Small intestine (tissue), 7 donors: Measurements from ENCODE around the gene CLN6. TPM values are rescaled to one million over a fixed set of nuclear protein-coding genes. Genes with fewer than 3 reads are reported as not detected.
"Not testable (repeated sequence)": the region's sequence is repeated elsewhere in the genome, so short reads cannot be mapped to it uniquely, and the experiment has no call there.

ENCODE experiments used
- DNase-seq, 2 donors: peaks; one replicate each; pipeline versions ENCODE4 v3.0.0 to v3.0.0-alpha.2; 2013
- FAIRE-seq: peaks from 2 replicates; lab custom pipeline; 2012; peaks lifted over from hg19 to GRCh38; lab: Jason Lieb, UNC
- H3K27ac ChIP-seq, 3 donors: one replicate each; pipeline ENCODE4 v1.5.1; 2013; ENCODE audit warnings: low read length in 2 of 3, mild to moderate bottlenecking in 2 of 3, control low read depth in 1 of 3, inconsistent platforms in 1 of 3, low read depth in 1 of 3, moderate library complexity in 1 of 3
- H3K27me3 ChIP-seq, 3 donors: one replicate each; pipeline ENCODE4 v1.6.1; 2013; ENCODE audit warnings: low read length in 3 of 3, inconsistent platforms in 1 of 3; ENCODE audit not compliant: control insufficient read depth in 3 of 3, insufficient read depth in 3 of 3
- H3K36me3 ChIP-seq, 3 donors: one replicate each; pipeline ENCODE4 v1.6.1; 2013; ENCODE audit warnings: low read length in 3 of 3, inconsistent platforms in 1 of 3, low read depth in 1 of 3, mild to moderate bottlenecking in 1 of 3, moderate library complexity in 1 of 3; ENCODE audit not compliant: control insufficient read depth in 3 of 3, insufficient read depth in 2 of 3
- H3K4me1 ChIP-seq, 3 donors: one replicate each; pipeline ENCODE4 v1.6.1; 2013; ENCODE audit warnings: low read length in 2 of 3, inconsistent platforms in 1 of 3, low read depth in 1 of 3, mild to moderate bottlenecking in 1 of 3, moderate library complexity in 1 of 3; ENCODE audit not compliant: control insufficient read depth in 3 of 3, insufficient read depth in 2 of 3
- H3K4me3 ChIP-seq, 3 donors: one replicate each; pipeline ENCODE4 v1.5.1; 2013; ENCODE audit warnings: low read length in 3 of 3, control low read depth in 1 of 3, inconsistent platforms in 1 of 3, low read depth in 1 of 3, mild to moderate bottlenecking in 1 of 3, moderate library complexity in 1 of 3
- H3K9me3 ChIP-seq, 2 donors: one replicate each; pipeline ENCODE4 v1.6.1; 2013; ENCODE audit warnings: low read depth in 1 of 2, low read length in 1 of 2; ENCODE audit not compliant: control insufficient read depth in 2 of 2, insufficient read depth in 1 of 2
- WGBS, 3 donors: extraction: QIAGEN DNeasy Blood & Tissue Kit; methylation state at CpG; one replicate each; pipeline ENCODE4 v1.1.7; 2013; 5-methylcytosine and 5-hydroxymethylcytosine counted together
- polyA plus RNA-seq, 4 donors: library from polyadenylated mRNA; stranded (reverse) in 3 of 4; unstranded in 1 of 4; fragments of 200-250 nt in 3 of 4; fragments of 120-200 nt in 1 of 4; gene quantifications; one replicate each; pipeline versions ENCODE4 v1.2.1 to v1.2.3, GENCODE V29; 2013
- donor health status: healthy with polysubstance abuse.
- donor health status: control.
- donor health status: control.
- donor health status: Bipolar disorder and iron deficiency.
- donor health status: healthy.

CLN6 gene
- polyA plus RNA-seq, 4 donors: 5.8 to 62.4 (median 25.7) TPM

- Histone ChIP-seq H3K4me3 (no peak overlapping the region), H3K9me3 (no peaks in the 10 kb centered on the region), H3K36me3 (peaks cover 3 to 23% (median 21%) of the 10 kb centered on the region in 3 donors), H3K27me3 (no peaks in the 10 kb centered on the region), H3K27ac (no peak overlapping the region), H3K4me1 (no peaks in the 10 kb centered on the region)
- FAIRE-seq (no peak), DNase-seq (no peak)
Observed at GRCh38 chr15:68177742-68178141, 51.8 kb downstream of the CLN6 start.

DNA sequence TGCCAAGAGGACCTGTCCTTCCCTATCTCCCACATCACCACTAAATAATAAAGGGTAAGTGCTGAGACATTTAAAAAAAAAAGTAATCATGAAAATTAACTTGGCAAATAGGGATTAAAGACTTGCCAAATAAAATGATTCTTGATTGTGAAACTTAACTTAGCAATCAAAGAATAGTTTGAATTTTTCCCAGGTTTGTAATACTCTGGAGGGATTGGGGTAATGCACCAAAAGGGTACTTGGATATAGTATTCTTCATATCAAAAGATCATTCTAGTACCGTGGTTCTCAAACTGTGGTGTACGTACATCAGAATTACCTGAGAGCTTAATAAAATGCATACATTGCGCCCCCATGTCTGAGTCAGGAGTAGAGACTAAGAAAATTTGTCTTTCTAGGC is 52.9 kb downstream of the CLN6 start:
- DNase-seq (no peak), FAIRE-seq (no peak)
- Histone ChIP-seq H3K9me3 (no peaks in the 10 kb centered on the region), H3K4me1 (no peaks in the 10 kb centered on the region), H3K4me3 (no peak overlapping the region), H3K27ac (no peak overlapping the region), H3K36me3 (peaks cover 3 to 19% (median 17%) of the 10 kb centered on the region in 3 donors), H3K27me3 (no peaks in the 10 kb centered on the region)
- WGBS, 3 donors: 96 to 97% (median 97%) methylated on average over 3 of the region's 3 CpGs

DNA sequence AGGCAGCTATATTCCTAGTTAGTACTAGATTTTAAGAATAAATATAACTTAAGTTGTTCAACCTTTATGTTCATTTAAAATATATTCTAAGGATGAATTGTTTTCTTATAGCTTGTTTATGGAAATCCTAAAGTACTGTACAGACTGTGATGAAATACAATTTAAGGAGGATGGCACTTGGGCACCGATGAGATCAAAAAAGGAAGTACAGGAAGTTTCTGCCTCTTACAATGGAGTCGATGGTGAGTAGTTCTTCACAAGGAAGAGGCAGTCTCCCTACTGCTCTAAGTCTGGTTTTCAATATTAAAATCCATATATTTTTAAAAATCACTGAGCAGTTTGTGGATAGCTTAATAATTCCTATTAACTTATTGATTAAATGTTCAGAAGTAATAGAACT is 54.0 kb downstream of the CLN6 start:
- H3K27me3 ChIP-seq: no peaks in the 10 kb centered on the region
- H3K9me3 ChIP-seq: no peaks in the 10 kb centered on the region
- no peak overlapping the region for H3K4me3 ChIP-seq
- H3K36me3 ChIP-seq: peaks cover 3 to 16% (median 13%) of the 10 kb centered on the region in 3 donors
- no peak for FAIRE-seq
- 63 to 85% (median 70%) methylated on average over 2 of the region's 2 CpGs for WGBS, 3 donors
- no peaks in the 10 kb centered on the region for H3K4me1 ChIP-seq
- H3K27ac ChIP-seq: no peak overlapping the region
- no peak for DNase-seq

DNA sequence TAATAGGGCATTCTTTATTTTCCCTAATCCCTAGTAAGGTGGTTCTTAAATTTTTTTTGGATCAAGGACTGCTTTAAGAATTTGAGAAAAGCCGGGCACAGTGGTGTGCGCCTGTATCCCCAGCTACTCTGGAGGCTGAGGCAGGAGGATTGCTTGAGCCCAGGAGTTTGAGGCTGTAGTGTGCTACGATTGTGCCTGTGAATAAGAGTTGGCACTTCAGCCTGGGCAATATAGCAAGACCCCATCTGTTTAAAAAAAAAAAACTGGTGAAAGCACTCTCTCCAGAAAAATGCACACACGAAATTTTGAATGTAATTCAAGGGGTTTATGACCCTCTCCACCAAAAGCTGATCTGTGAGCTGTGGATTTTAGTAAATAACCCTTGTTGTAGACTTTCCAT is 56.4 kb downstream of the CLN6 start:
- Histone ChIP-seq H3K27ac (no peak overlapping the region), H3K9me3 (no peaks in the 10 kb centered on the region), H3K27me3 (no peaks in the 10 kb centered on the region), H3K36me3 (peaks cover 5 to 15% (median 13%) of the 10 kb centered on the region in 3 donors), H3K4me3 (no peak overlapping the region), H3K4me1 (peaks cover 0 to 3% (median 0%) of the 10 kb centered on the region in 3 donors)
- DNase-seq (no peak), FAIRE-seq (no peak)
- WGBS, 3 donors: 96 to 100% (median 98%) methylated on average over 4 of the region's 4 CpGs

- not testable (repeated sequence) for FAIRE-seq
- 73 to 87% (median 77%) methylated on average over 2 of the region's 2 CpGs for WGBS, 3 donors
Observed at GRCh38 chr15:68172037-68172436, 57.5 kb downstream of the CLN6 start.

GRCh38 chr15:68166847-68167246 is 62.7 kb downstream of the CLN6 start:
- peaks cover 0 to under 1% of the 10 kb centered on the region in 2 donors for H3K9me3 ChIP-seq
- peak in 1 of 2 donors; percentile 12 for DNase-seq
- H3K4me1 ChIP-seq: peaks cover 0 to 3% (median 0%) of the 10 kb centered on the region in 3 donors
- 65 to 76% (median 70%) methylated on average over 4 of the region's 4 CpGs for whole genome bisulfite sequencing, 3 donors
- H3K4me3 ChIP-seq: no peak overlapping the region
- H3K27me3 ChIP-seq: no peaks in the 10 kb centered on the region
- H3K27ac ChIP-seq: no peak overlapping the region
- peaks cover 2 to 24% (median 8%) of the 10 kb centered on the region in 3 donors for H3K36me3 ChIP-seq
- FAIRE-seq: no peak

More at GRCh38 chr15:68172037-68172436, 57.5 kb downstream of the CLN6 start:
- not testable (repeated sequence) for H3K27me3 ChIP-seq, H3K27ac ChIP-seq, H3K4me3 ChIP-seq, DNase-seq, H3K9me3 ChIP-seq, H3K4me1 ChIP-seq
- H3K36me3 ChIP-seq: peaks cover 2 to 18% (median 8%) of the 10 kb centered on the region in 3 donors

DNA sequence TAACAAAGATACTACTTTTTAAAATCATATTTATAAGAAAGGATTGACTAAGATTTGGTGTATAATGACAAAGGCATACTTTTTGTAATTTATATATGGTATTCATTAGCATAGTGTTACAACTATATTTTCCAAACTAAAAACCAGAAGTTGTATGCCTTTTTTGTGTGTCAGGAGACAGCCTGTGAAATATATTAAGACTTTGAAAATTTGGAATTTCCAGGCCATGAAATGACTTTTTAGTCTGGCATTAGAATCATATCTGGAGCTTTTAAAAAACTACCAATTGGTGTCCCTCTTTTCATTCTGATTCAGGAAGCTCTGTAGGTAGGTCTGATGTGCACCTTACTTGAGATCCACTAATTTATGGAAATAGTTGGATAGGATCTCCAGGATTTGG is 66.3 kb downstream of the CLN6 start:
- Histone ChIP-seq H3K4me1 (no peaks in the 10 kb centered on the region), H3K27me3 (no peaks in the 10 kb centered on the region), H3K36me3 (peaks cover 2 to 25% (median 11%) of the 10 kb centered on the region in 3 donors), H3K9me3 (peaks cover 0 to 8% of the 10 kb centered on the region in 2 donors), H3K4me3 (no peak overlapping the region), H3K27ac (no peak overlapping the region)
- FAIRE-seq (no peak), DNase-seq (no peak)

DNA sequence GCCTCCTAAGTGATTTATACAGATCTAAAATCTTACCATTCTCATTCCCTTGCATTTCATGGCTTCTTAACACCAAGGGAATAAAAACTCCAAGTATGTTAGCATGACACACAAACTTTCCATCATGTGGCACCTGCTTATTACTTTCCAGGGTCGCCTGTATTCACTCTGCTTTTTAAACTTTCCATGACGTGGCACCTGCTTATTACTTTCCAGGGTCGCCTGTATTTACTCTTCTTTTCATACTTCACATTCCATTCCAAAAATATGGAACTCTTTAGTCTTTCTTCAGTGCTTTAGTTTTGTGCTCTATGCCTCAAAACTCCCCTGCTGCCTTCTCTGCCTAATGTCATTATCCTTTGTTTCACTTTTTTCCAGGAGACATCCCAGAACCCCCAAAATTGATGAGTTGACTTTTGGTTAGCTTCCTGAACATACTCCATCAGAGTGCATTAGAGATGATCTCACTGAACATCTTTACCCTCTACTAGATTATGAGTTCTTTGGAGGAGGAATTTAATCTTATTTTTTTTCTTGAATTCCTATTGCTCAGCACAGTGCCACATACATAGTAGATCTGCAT is 71.4 kb downstream of the CLN6 start:
- H3K27ac ChIP-seq: no peak overlapping the region
- 64 to 74% (median 65%) methylated on average over 3 of the region's 3 CpGs for WGBS, 3 donors
- FAIRE-seq: no peak
- no peak overlapping the region for H3K4me3 ChIP-seq
- H3K4me1 ChIP-seq: no peaks in the 10 kb centered on the region
- H3K36me3 ChIP-seq: peaks cover 2 to 15% (median 14%) of the 10 kb centered on the region in 3 donors
- no peak for DNase-seq
- H3K27me3 ChIP-seq: no peaks in the 10 kb centered on the region
- peaks cover 0 to 8% of the 10 kb centered on the region in 2 donors for H3K9me3 ChIP-seq

DNA sequence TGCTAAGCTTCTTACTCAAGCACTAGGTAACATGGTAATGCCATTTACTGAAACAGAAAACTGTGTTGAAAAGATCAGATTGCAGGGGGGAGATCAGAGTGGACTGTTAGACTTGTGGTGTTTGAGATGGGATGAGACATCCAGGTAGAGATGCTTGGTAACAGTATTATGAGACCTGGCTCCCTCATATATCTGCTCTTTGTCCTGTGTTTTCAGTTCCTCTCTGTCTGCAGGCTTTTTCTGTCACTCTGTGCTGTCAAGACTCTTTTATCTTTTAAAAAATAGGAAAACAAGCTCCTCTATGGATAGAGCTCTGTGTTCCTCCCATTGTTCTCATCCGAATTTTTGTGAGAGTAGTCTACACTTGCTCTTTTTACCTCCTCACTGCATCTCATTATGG is 72.5 kb downstream of the CLN6 start:
- H3K27me3 ChIP-seq: no peaks in the 10 kb centered on the region
- H3K36me3 ChIP-seq: peaks cover 2 to 10% (median 10%) of the 10 kb centered on the region in 3 donors
- H3K4me1 ChIP-seq: no peaks in the 10 kb centered on the region
- H3K27ac ChIP-seq: no peak overlapping the region
- FAIRE-seq: no peak
- WGBS, 3 donors: 50 to 72% (median 64%) methylated on average over 1 of the region's 1 CpG
- DNase-seq: no peak
- peaks cover 0 to 8% of the 10 kb centered on the region in 2 donors for H3K9me3 ChIP-seq
- H3K4me3 ChIP-seq: no peak overlapping the region
